IMR-90 (cell line): Measurements from ENCODE around the gene PTPRG. TPM values are rescaled to one million over a fixed set of nuclear protein-coding genes. Genes with fewer than 3 reads are reported as not detected.

ENCODE experiments used
- ATAC-seq: fragments of 200-7000 bp; cut with Tn5 transposase; 2 replicates; pipeline ENCODE4 v1.9.1; 2020; ENCODE audit warnings: low read depth, mild to moderate bottlenecking, moderate library complexity
- BruUV-seq: library from RNA; stranded (reverse); fragments of 400-500 nt; replicated peaks from 2 replicates; lab custom pipeline; 2021; lab: Mats Ljungman, UMichigan
- CTCF ChIA-PET: fragments of 300-600 bp; formaldehyde crosslinking; extraction: SDS; loops from one replicate; lab custom pipeline; 2021; ENCODE audit warnings: antibody characterized with exemption; lab: Yijun Ruan, JAX
- POLR2A ChIA-PET: fragments of 300-600 bp; sonication (Branson Sonifier 250); formaldehyde crosslinking; loops from one replicate; lab custom pipeline; 2022; ENCODE audit warnings: antibody characterized with exemption; ENCODE audit not compliant: unreplicated experiment; lab: Charles Lee
- DNase-seq: peaks from one replicate; pipeline ENCODE4 v3.0.0; 2013
- H2AFZ ChIP-seq: replicated peaks from 2 replicates; pipeline ENCODE3; 2013; ENCODE audit warnings: low read length, mild to moderate bottlenecking; ENCODE audit not compliant: poor library complexity
- H2AK5ac ChIP-seq: 2 replicates; pipeline ENCODE4 v1.6.1; 2013; ENCODE audit warnings: low read depth, low read length, inconsistent platforms
- H2AK9ac ChIP-seq: replicated peaks from 2 replicates; pipeline ENCODE3; 2013; ENCODE audit warnings: mild to moderate bottlenecking, low read depth, low read length, moderate library complexity; ENCODE audit not compliant: poor library complexity
- H2BK120ac ChIP-seq: 2 replicates; pipeline ENCODE4 v1.6.1; 2013; ENCODE audit warnings: low read depth, low read length, inconsistent platforms
- H2BK15ac ChIP-seq: 3 replicates; pipeline ENCODE4 v1.6.1; 2013; ENCODE audit warnings: low read depth, low read length, inconsistent platforms
- H2BK20ac ChIP-seq: 2 replicates; pipeline ENCODE4 v1.6.1; 2013; ENCODE audit warnings: low read depth, mild to moderate bottlenecking, inconsistent platforms, low read length, moderate library complexity
- H2BK5ac ChIP-seq: 2 replicates; pipeline ENCODE4 v1.6.1; 2013; ENCODE audit warnings: mild to moderate bottlenecking, low read depth, low read length, inconsistent platforms; ENCODE audit not compliant: poor library complexity, severe bottlenecking
- H3K14ac ChIP-seq: replicated peaks from 2 replicates; pipeline ENCODE4 v1.6.1; 2013; ENCODE audit warnings: low read depth, low read length, inconsistent platforms
- H3K18ac ChIP-seq: 2 replicates; pipeline ENCODE4 v1.6.1; 2013; ENCODE audit warnings: low read depth, low read length, control low read depth
- H3K23ac ChIP-seq: 2 replicates; pipeline ENCODE4 v1.6.1; 2013; ENCODE audit warnings: low read depth, low read length, inconsistent platforms
- H3K27ac ChIP-seq: 2 replicates; pipeline ENCODE4 v1.5.1; 2013; ENCODE audit warnings: mild to moderate bottlenecking, control low read depth, low read length; ENCODE audit not compliant: insufficient read depth
- H3K27me3 ChIP-seq: 2 replicates; pipeline ENCODE4 v1.6.1; 2013; ENCODE audit warnings: low read length; ENCODE audit not compliant: control insufficient read depth, insufficient read depth
- H3K36me3 ChIP-seq: 2 replicates; pipeline ENCODE4 v1.6.1; 2013; ENCODE audit warnings: low read length, mixed read lengths; ENCODE audit not compliant: control insufficient read depth, insufficient read depth
- H3K4ac ChIP-seq: 2 replicates; pipeline ENCODE4 v1.6.1; 2013; ENCODE audit warnings: low read depth, low read length, inconsistent platforms
- H3K4me1 ChIP-seq: 2 replicates; pipeline ENCODE4 v1.6.1; 2013; ENCODE audit warnings: low read length, mixed read lengths; ENCODE audit not compliant: control insufficient read depth, insufficient read depth
- H3K4me2 ChIP-seq: 2 replicates; pipeline ENCODE4 v1.6.1; 2013; ENCODE audit warnings: low read depth, mild to moderate bottlenecking, control low read depth, low read length, moderate library complexity
- H3K4me3 ChIP-seq: 2 replicates; pipeline ENCODE4 v1.5.1; 2013; ENCODE audit warnings: low read depth, mild to moderate bottlenecking, control low read depth, low read length, moderate library complexity; ENCODE audit not compliant: insufficient read depth
- H3K56ac ChIP-seq: 2 replicates; pipeline ENCODE4 v1.6.1; 2013; ENCODE audit warnings: low read length, inconsistent platforms; ENCODE audit not compliant: insufficient read depth; ENCODE audit errors: extremely low read depth
- H3K79me1 ChIP-seq, 2 experiments: 2 replicates each; pipeline ENCODE4 v1.6.1; 2013; ENCODE audit warnings: low read length in 2 of 2, inconsistent platforms in 1 of 2, low read depth in 1 of 2
- H3K9ac ChIP-seq: 2 replicates; pipeline ENCODE4 v1.6.1; 2013; ENCODE audit warnings: low read depth, low read length, control low read depth
- H3K9me1 ChIP-seq: 2 replicates; pipeline ENCODE4 v1.6.1; 2013; ENCODE audit warnings: low read length, inconsistent platforms; ENCODE audit not compliant: insufficient read depth
- H3K9me3 ChIP-seq: 2 replicates; pipeline ENCODE4 v1.6.1; 2013; ENCODE audit warnings: low read length; ENCODE audit not compliant: control insufficient read depth, insufficient read depth
- H4K20me1 ChIP-seq: 2 replicates; pipeline ENCODE4 v1.6.1; 2013; ENCODE audit warnings: low read length, inconsistent platforms; ENCODE audit not compliant: insufficient read depth
- H4K5ac ChIP-seq: 2 replicates; pipeline ENCODE4 v1.6.1; 2013; ENCODE audit warnings: mild to moderate bottlenecking, low read depth, low read length, control low read depth
- H4K8ac ChIP-seq, 2 experiments: 2 replicates each; pipeline ENCODE4 v1.6.1; 2013; ENCODE audit warnings: low read depth in 2 of 2, low read length in 2 of 2, control low read depth in 1 of 2, inconsistent platforms in 1 of 2
- H4K91ac ChIP-seq: 2 replicates; pipeline ENCODE4 v1.6.1; 2013; ENCODE audit warnings: low read depth, low read length, inconsistent platforms; ENCODE audit not compliant: insufficient read depth
- CTCF ChIP-seq: conservative IDR thresholded peaks from 2 replicates; pipeline ENCODE4 v1.5.1; 2012; ENCODE audit warnings: mild to moderate bottlenecking, low read depth, low read length, improper control_type of control experiment
- MAFK ChIP-seq: IDR thresholded peaks from 2 replicates; pipeline ENCODE4 v1.6.1; 2012; ENCODE audit warnings: low read depth, low read length, improper control_type of control experiment
- NFE2L2 ChIP-seq: fragments of 150-350 bp; IDR thresholded peaks from 2 replicates; pipeline ENCODE4 v1.6.1; 2016; ENCODE audit warnings: low read depth, mild to moderate bottlenecking, low read length
- WGBS, 2 experiments: methylation state at CpG; one replicate each; pipeline versions ENCODE4 v1.1.5 to v1.1.7; 2013; ENCODE audit warnings: missing lambda C conversion rate in 2 of 2; ENCODE audit not compliant: insufficient read length in 1 of 2; ENCODE audit errors: extremely low coverage in 2 of 2; 5-methylcytosine and 5-hydroxymethylcytosine counted together
- dilution Hi-C: fragments of 300-500 bp; cut with HindIII; formaldehyde crosslinking; loops from one replicate; pipeline ENCODE4 v1.14.3; 2018; ENCODE audit warnings: low sequenced_read_pairs; ENCODE audit not compliant: unreplicated experiment
- in situ Hi-C: fragments of 300-500 bp; cut with MboI; formaldehyde crosslinking; loops from 3 replicates; pipeline ENCODE4 v1.14.3; 2019; ENCODE audit warnings: low sequenced_read_pairs, inconsistent platforms, mixed read lengths
- intact Hi-C: fragments of 100-400 bp; cut with micrococcal nuclease; formaldehyde crosslinking; loops from 2 replicates; pipeline ENCODE4 v1.10.0; 2022
- polyA plus RNA-seq, 3 experiments: library from polyadenylated mRNA; depleted of rRNA; stranded (reverse); fragments of >200 nt; gene quantifications; 2 replicates each; pipeline ENCODE4 v1.2.3, GENCODE V29; 2012; ENCODE audit warnings: low replicate concordance in 1 of 3
- total RNA-seq: library from RNA; depleted of rRNA; stranded (reverse); fragments of >200 nt; gene quantifications from 2 replicates; pipeline ENCODE4 v1.2.3, GENCODE V29; 2012

Gene PTPRG
- total and polyA plus RNA-seq, 2 of the 4 experiments (the other 2 are of a cell fraction): 7.7 to 31.0 TPM

GRCh38 chr3:61925721-61926120 is 364.4 kb downstream of the PTPRG start:
- Histone ChIP-seq H3K18ac (no peak overlapping the region; the same call in 1 of the 2 replicates), H3K27me3 (no peaks in the 10 kb centered on the region), H3K79me1 (peaks cover 21 to 62% of the 10 kb centered on the region in 2 experiments), H3K9ac (no peak overlapping the region), H3K23ac (no peak overlapping the region), H4K8ac (no peak overlapping the region; a peak in 1 of 4 replicates), H2AK5ac (no peak overlapping the region), H3K4ac (peak overlapping the region; percentile 68; the same call in 1 of the 2 replicates), H2BK15ac (peak overlapping the region; percentile 91; the same call in 1 of the 3 replicates), H4K91ac (no peak overlapping the region), H3K9me3 (no peaks in the 10 kb centered on the region), H2BK120ac (peak overlapping the region; percentile 74; the same call in 1 of the 2 replicates), H3K4me2 (no peak overlapping the region), H2AFZ (no peak overlapping the region), H3K4me3 (no peak overlapping the region), H3K27ac (no peak overlapping the region), H2AK9ac (no peak overlapping the region), H2BK5ac (no peak overlapping the region), H4K5ac (no peak overlapping the region), H3K4me1 (peaks cover 8% of the 10 kb centered on the region), H4K20me1 (peaks cover 11% of the 10 kb centered on the region; the same call in 1 of the 2 replicates), H3K36me3 (no peaks in the 10 kb centered on the region), H3K56ac (no peak overlapping the region), H3K14ac (peak overlapping the region; percentile 90; the same call in 1 of the 2 replicates), H2BK20ac (peak overlapping the region; percentile 78; the same call in 1 of the 2 replicates), H3K9me1 (peaks cover 13% of the 10 kb centered on the region)
- CTCF ChIA-PET: interaction anchor here (0.6 kb wide), 1 partner anchor 43 kb away, joined by 3 read pairs; no protein-coding TSS in a partner anchor
- peak; percentile 5 for DNase-seq
- TF ChIP-seq NFE2L2 (no peak), CTCF (no peak), MAFK (no peak)
- intact Hi-C loops: no loop called here
- ATAC-seq: no peak
- POLR2A ChIA-PET: no interaction called here
- no CpG with 5 or more reads among the region's 5 CpGs for WGBS, 2 experiments
- in situ Hi-C loops: no loop called here
- no TSS peak for BruUV-seq
- dilution Hi-C loops: no loop called here
